ENCODE measurements around the gene SERHL2.

Gene SERHL2

DNA sequence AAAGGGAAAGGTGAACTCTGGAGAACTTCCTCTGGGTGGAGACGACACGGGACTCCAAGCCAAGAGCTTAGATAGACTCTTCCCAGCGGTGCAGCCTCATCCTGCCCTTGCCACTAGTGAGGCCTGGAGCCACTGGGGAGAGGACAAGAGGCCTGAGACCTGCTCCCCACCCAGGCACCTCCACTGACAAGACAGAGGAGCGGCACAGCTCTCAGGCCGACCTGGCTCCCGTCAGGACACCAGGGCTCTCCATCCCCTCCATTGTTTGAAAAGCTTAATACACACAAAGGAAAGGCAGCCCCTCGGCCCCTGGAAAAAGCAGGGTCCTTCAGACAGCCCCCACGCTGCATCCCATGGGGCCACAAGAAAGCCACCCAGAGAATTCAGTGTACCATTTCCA, 31.3 kb downstream of the SERHL2 start:
- Histone ChIP-seq H3K27ac (no peak overlapping the region), H3K27me3 (replicated peaks) (no peaks in the 10 kb centered on the region), H3K4me3 (ENCODE audit: low read depth, low read length) (no peak overlapping the region), H3K36me3 (replicated peaks) (peaks cover 51% of the 10 kb centered on the region)
- DNase-seq, result no peak
- TF ChIP-seq, protein P1, sequence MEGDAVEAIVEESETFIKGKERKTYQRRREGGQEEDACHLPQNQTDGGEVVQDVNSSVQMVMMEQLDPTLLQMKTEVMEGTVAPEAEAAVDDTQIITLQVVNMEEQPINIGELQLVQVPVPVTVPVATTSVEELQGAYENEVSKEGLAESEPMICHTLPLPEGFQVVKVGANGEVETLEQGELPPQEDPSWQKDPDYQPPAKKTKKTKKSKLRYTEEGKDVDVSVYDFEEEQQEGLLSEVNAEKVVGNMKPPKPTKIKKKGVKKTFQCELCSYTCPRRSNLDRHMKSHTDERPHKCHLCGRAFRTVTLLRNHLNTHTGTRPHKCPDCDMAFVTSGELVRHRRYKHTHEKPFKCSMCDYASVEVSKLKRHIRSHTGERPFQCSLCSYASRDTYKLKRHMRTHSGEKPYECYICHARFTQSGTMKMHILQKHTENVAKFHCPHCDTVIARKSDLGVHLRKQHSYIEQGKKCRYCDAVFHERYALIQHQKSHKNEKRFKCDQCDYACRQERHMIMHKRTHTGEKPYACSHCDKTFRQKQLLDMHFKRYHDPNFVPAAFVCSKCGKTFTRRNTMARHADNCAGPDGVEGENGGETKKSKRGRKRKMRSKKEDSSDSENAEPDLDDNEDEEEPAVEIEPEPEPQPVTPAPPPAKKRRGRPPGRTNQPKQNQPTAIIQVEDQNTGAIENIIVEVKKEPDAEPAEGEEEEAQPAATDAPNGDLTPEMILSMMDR (IDR thresholded peaks at IDR 0.05; ENCODE audit: low read depth, low read length, missing control alignments), result no peak
- in situ Hi-C loops (cut with HindIII; ENCODE audit: low pct_ligation_motif_present, low sequenced_read_pairs), result no loop called here

DNA sequence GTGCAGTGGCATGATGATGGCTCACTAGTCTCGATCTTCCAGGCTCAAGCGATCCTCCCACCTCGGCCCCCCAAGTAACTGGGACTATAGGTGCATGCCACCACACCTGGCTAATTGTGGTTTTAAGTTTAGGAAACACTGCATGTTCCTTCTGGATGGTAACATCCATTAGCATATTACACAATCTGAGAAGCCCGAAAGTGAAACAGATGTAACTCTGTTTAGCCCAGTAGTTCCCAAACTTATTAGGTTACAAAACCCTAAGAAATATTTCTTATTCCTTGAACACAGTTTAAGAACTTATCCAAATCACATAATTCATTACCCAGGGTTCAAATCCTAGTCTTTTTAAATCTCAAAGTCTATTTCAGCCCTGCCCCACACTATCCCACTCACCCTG, 32.6 kb downstream of the SERHL2 start:
- Histone ChIP-seq H3K27ac (no peak overlapping the region), H3K27me3 (replicated peaks) (no peaks in the 10 kb centered on the region), H3K36me3 (replicated peaks) (peaks cover 60% of the 10 kb centered on the region), H3K4me3 (ENCODE audit: low read depth, low read length) (no peak overlapping the region)
- in situ Hi-C loops (cut with HindIII; ENCODE audit: low pct_ligation_motif_present, low sequenced_read_pairs), result no loop called here
- DNase-seq, result no peak
- TF ChIP-seq, protein P1 (IDR thresholded peaks at IDR 0.05; ENCODE audit: low read depth, low read length, missing control alignments), result no peak

DNA sequence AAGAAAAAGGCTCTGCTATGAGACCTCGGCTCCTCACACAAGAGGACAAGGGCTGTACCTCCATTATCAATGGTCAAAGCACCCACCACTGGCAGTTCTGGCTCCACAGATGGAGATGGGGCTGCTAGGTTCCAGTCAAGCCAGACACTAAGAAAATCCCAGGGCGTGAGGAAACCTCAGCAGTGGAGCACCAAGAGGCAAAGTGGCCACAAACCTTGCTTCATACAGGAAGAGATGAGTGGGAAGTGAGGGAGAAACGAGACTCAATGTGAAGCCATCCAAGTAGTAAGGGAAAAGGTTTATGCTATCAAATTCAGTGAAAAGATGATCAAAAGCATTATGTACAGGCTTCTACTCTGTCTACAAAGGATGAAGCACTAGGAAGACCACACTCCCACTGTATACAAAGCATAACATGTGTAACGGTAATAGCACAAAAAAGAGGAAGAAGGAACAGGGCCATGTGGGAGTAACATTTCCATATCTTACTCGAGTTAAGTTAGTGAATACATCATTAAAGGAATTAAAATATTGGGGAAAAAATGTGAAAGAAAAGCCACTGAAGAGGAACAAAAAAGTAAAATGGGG, 33.9 kb downstream of the SERHL2 start:
- Histone ChIP-seq H3K4me3 (ENCODE audit: low read depth, low read length) (no peak overlapping the region), H3K36me3 (replicated peaks) (peaks cover 70% of the 10 kb centered on the region), H3K27me3 (replicated peaks) (no peaks in the 10 kb centered on the region), H3K27ac (no peak overlapping the region)
- in situ Hi-C loops (cut with HindIII; ENCODE audit: low pct_ligation_motif_present, low sequenced_read_pairs), result no loop called here
- TF ChIP-seq, protein P1 (IDR thresholded peaks at IDR 0.05; ENCODE audit: low read depth, low read length, missing control alignments), result no peak
- DNase-seq, result no peak

DNA sequence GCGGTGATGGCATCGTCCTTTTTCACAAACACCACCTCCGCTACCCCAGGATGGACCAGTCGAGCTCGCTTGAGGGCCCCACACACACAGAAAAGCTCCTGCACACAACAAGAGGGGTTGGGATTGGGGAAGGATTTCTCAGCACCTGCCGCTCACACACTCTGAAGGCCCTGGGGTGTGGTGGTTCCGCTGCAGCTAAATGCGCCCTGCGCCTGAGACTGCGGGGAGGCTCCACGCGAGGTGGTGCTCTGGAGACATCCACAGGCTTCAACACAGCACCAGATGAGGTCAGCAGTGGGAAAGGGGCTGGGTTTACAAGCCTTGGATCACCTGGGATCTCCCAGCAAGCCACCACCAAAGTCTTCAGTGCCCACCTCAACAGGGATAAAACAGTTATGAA, 38.2 kb downstream of the SERHL2 start:
- Histone ChIP-seq H3K27ac (no peak overlapping the region), H3K36me3 (replicated peaks) (peaks cover 79% of the 10 kb centered on the region), H3K4me3 (ENCODE audit: low read depth, low read length) (no peak overlapping the region), H3K27me3 (replicated peaks) (no peaks in the 10 kb centered on the region)
- DNase-seq, result no peak
- in situ Hi-C loops (cut with HindIII; ENCODE audit: low pct_ligation_motif_present, low sequenced_read_pairs), result no loop called here
- TF ChIP-seq, protein P1 (IDR thresholded peaks at IDR 0.05; ENCODE audit: low read depth, low read length, missing control alignments), result no peak

DNA sequence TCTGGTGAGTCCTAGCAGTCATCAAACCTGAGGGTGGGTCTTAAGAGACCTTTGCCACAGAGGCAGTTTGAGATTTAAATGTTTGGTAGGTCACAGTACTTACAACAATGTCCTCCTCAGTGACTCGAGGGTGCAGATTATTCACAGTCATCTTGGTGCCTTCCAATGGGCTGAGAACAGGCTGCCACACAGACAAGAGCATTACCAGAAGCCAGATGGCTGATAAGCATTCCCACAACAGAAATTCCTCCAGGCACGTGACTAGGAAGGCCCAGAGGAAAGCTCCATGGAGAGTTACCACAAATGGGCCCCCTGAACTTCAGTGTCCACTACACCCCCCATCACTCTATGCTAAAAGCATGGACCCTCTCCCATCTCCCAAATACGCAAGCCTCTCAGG, 41.7 kb downstream of the SERHL2 start:
- no peak overlapping the region for H3K4me3 ChIP-seq (ENCODE audit: low read depth, low read length)
- TF ChIP-seq, protein P1 (IDR thresholded peaks at IDR 0.05; ENCODE audit: low read depth, low read length, missing control alignments), result no peak
- in situ Hi-C loops (cut with HindIII; ENCODE audit: low pct_ligation_motif_present, low sequenced_read_pairs), result no loop called here
- no peak for DNase-seq
- H3K36me3 ChIP-seq (replicated peaks), result peaks cover 84% of the 10 kb centered on the region
- H3K27me3 ChIP-seq (replicated peaks), result no peaks in the 10 kb centered on the region
- H3K27ac ChIP-seq, result no peak overlapping the region

DNA sequence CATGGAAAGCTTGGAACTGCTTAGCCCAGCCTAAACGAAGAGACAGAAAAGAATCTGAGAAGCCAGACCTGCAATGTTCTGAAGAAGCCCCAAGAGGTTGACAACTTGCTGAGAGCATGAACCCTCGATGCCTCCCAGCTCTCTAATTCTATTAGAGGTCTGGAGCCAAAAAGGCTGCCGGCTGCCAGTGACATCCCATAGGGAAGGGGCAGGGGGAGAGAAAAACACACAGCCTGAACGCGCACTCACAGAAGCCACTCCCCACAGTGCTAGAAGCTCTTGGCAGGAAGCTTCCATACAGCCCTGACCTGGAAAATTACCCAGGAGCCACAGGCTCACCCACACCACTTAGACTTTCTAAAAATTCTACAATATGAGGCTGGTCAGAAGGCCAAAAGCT, 42.6 kb downstream of the SERHL2 start:
- H3K36me3 ChIP-seq (replicated peaks), result peaks cover 86% of the 10 kb centered on the region
- H3K27me3 ChIP-seq (replicated peaks), result no peaks in the 10 kb centered on the region
- DNase-seq, result no peak
- TF ChIP-seq, protein P1 (IDR thresholded peaks at IDR 0.05; ENCODE audit: low read depth, low read length, missing control alignments), result no peak
- no peak overlapping the region for H3K4me3 ChIP-seq (ENCODE audit: low read depth, low read length)
- in situ Hi-C loops (cut with HindIII; ENCODE audit: low pct_ligation_motif_present, low sequenced_read_pairs), result no loop called here
- no peak overlapping the region for H3K27ac ChIP-seq

Data from brain microvascular endothelial cell (primary cell).